GM21381 (cell line): ENCODE results near the gene IFT81.
"Not testable (repeated sequence)": the region's sequence is repeated elsewhere in the genome, so short reads cannot be mapped to it uniquely, and the experiment has no call there.

Experiments
- ATAC-seq: cut with Tn5 transposase; IDR thresholded peaks from one replicate; pipeline ENCODE4 v1.9.1; 2021; ENCODE audit warnings: mild to moderate bottlenecking, moderate library complexity; ENCODE audit not compliant: unreplicated experiment

Gene IFT81

DNA sequence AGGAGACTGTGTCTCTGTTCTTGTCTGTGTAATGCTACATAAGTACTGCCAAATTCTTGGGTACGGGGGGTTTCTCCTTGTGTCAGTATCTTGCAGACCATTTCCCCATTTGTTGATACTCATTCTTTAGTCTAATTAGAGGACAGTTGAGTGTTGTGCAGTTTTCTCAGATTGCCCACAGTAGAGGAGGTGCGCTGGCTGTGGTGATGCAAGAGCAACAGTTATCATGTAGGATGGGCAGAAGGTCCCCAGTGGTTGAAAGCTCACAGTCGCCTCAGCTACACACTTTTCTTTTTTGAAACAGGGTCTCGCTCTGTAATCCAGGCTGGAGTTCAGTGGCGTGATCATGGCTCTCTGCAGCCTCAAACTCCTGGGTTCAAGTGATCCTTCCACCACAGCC lies 119.1 kb downstream of the IFT81 start:
- no peak for ATAC-seq

DNA sequence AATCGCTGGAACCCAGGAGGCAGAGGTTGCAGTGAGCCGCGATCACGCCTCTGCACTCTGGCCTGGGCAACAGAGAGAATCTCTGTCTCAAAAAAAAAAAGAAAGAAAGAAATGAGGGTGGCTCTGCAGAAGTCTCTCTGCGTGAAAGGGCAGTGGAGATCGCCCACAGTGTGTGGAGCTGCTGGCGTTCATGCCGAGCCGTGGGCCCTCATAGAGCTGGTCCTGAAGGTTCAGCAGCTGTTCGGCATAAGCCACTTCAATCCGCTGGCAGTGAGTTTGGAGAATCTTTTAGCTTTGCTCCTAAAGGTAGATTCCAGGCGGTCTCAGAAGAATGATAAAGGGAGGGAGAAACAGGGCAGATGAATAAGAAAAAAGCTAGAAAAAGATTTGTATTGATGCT lies 120.2 kb downstream of the IFT81 start:
- ATAC-seq: no peak

DNA sequence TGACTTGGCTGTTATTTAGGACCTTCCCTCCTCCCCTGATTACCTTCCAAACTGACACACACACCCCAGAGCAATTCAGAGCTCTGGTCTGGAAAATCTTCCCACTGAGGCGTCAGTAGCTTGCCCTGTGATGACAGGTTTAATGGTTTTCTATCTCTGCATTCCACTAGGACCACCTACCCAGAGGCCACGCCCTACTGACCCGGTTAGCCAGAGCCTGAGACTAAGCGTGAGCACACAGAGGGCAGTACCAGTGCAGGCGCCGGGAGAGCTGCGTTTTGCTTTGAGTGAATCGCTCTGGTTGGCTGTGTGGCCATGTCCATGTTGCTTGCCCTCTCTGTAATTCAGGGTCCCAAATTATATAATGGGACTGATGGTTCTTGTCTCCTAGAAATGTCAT lies 120.7 kb downstream of the IFT81 start:
- no peak for ATAC-seq

DNA sequence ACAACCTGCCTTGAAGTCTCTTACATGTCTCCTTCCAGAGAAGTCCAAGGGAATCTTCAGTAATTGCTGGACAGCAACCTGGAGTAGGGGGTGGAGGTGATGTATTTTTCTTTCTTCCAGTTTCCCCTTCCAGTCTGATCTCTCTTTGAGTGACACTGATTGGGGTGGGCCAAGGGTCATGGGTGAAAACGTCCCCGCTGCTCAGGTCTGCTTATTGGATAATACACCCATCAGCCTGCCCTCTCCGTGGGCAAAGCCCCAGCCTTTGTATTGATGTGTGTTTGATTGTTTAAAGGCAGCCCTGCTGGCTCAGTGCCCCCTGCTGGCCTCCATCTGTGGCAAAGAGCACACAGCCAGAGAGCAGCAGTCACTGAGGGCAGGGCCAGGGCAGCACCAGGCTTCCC lies 121.2 kb downstream of the IFT81 start:
- no peak for ATAC-seq

DNA sequence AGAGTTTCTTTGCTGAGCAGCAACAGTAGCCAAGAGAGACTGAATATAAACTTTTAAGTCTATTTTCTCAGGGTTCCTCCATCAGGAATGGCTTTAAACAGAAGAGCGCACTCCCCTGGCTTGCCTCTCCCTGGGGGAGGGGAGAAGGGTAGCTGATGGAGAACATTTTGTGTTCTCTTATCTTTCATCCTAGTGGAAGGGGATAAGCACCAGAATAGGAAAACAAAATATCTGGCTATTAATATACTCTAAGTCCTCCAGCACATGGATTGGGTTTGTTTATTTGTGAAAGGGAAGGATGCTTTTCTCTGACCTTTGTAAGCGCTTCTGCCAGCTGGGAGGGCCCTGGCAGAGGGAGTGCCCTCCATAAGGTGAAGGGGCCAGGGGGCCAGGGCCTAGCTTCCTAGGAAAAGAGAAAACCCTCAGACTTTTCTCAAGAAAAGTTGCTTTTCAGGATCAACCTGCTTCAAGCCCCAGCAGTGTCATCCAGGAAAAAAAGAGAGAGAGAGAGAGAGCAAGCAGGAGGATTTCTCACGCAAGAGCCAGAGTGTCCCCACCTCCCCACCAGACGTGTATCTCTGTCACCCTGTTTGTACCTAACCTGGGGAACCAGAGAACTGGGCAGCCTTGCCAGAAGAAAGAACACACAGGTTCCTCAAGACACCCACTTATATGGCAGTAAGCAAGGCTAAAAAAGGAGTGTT lies 122.6 kb downstream of the IFT81 start:
- no peak for ATAC-seq

DNA sequence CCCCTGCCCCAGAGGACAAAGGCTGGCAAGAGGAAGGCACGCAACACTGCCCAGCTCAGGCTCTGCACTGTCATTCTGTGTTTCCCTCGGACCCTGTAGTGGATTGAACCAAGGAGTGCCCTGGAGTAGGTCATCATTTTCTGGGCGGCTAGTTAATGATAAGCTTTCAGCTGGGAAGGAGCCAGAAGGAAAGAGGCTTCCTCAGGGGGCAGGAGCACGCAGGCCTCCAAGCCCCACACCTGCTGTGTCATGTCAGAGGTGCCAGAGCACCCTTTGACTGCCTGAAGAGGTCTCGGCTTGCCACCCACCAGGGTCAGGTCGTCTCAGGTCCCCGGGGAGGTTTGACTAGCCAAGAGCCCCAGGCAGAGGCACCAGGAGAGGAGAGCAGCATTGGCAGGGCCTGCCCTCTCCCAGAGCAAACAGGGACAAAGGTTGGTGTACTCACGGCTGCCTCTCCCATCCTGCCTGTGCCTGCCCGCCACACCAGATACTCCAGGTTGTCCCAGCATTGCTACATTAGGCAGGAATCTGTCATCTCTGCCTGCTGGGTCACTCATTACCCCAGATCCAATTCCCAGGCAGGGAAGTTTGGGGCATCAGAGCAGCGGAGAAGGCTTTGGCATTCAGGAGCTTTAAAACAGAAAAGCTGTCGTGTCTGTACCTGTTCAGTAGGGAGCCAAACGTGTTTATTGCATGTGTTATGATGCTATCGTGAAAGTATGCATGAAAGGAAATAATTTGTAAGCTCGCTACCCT lies 123.4 kb downstream of the IFT81 start:
- no peak for ATAC-seq

DNA sequence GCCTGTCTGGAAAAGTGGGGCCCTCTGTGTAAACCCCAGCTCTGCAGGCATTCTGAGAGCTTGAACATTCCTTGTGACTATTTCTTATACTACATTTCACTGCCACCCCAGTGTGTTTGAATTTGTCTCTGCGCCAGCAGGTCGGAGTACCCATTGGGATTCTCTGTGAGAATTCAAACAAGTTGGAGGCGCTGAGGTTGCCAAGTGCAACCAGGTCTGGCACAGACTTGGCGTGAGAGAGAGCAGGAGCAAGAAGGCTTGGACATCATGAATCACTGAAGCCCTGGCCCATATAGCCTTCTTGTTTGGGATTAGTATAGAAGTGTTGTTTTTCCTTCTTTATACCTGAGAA lies 123.9 kb downstream of the IFT81 start:
- ATAC-seq: no peak

DNA sequence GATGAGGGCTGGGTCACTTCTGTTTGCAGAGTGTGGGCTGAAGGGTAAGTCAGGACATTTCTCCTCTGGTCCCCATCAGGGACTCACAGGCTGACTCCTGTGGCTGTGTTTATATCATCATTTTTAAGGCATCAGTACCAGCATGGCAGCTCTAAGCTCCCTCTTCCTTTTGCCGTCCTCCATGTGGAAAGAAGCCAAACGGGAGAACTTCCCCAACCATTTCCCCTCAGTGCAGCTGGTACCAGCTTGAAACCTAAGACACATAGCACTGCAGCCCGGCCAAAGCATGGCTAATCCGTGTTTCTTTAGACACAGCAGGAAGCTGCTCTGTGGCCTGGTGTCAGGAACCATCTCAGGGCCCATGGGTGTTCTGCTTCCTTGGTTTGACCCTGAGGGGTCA lies 124.9 kb downstream of the IFT81 start:
- no peak for ATAC-seq

DNA sequence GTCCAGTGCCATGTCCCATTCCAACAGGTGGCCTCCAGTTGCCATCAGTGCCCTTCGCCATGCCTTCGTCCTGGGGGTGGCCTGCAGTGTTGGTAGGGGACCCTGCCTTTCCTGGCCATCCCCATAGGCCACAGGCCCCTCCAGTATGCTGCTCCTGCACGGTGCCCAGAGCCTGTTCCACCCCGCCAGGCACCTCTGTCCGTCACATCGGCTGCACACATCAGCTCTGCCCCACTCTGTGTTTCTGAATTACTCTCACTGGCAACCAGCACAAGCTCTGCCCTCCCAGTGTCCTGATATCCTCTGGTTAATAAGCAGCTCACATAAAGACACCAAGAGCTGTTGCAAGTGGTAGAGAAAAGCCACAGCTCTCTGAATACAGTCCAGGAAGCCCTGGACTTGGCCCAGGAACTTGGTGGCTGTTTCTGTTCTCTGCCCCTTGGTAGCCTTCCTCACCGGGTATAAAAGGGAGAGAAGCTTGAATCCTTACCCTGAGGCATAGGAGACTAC lies 125.6 kb downstream of the IFT81 start:
- ATAC-seq: no peak

DNA sequence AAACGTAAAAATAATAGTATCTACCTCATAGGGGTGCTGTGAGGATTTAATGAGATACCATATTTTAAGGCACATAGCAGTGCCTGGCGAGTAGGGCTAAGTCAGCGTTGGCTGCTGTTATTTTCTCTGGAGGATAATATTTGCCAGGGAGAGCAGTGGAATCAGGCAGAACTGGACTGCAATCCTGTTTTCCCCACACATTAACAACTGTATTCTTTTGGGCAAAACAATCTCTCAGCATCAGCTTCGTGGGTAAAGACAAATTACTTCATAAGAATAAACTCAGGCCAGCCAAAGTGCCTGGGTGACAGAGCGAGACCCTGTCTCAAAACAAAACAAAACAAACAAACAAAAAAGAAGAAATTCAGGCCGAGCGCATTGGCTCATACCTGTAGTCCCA lies 127.2 kb downstream of the IFT81 start:
- ATAC-seq: no peak

DNA sequence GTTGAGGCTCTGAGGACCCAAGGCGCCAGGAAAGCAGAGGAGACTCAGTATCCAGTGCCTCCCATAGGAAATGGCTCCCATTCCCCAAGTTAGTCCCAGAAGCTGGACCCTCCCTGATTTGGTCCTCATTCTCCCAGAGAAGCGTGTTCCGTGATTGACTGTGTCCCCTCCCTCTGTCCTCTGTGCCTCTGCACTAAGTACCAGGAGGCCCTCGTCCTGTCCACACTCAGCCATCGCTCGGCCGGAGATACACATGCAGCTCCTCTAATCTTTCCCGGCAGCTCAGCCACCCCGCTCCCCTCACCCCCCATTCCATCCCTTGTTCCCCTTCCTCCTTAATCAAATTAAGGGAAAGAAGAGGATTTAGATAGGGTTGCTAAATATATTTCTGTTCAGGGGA lies 128.6 kb downstream of the IFT81 start:
- no peak for ATAC-seq

DNA sequence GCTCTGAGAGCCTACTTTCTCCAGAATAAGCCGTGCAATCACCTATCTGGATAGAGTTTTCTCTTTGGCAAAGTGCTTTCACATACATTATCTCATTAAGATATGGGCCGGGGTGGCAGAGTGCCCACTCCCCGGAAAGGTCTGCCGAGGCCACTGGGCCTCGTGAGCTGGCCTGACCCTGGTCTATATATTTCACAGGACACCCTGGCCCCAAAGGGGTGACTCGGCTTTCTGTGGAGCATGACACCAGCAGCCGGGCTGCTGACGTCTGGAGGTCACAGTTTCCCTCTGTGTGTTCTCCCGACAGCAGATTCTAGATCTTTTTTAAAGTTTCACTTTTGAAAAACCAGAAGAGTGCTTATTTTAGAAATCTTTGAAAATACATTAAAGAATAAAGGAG lies 129.0 kb downstream of the IFT81 start:
- ATAC-seq: no peak

DNA sequence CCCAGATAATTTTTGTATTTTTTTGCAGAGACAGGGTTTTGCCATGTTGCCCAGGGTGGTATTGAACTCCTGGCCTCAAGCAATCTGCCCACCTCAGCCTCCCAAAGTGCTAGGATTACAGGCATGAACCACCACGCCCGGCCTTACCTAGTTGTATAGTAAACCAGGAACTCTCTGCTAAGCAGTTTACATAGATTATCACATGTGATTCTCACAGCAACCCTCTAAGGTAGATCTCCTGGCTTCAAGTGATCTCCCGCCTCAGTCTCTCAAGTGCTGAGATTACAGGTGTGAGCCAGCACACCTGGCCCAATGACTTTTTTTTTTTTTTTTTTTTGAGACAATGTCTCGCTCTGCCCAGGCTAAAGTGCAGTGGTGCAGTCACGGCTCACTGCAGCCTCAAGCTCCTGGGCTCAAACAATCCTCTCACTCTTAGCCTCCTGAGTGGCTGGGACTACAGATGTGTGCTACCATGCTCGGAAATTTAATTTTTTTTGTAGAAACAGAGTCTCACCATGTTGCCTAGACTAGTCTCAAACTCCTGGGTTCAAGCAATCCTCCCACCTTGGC lies 130.9 kb downstream of the IFT81 start:
- no peak for ATAC-seq

DNA sequence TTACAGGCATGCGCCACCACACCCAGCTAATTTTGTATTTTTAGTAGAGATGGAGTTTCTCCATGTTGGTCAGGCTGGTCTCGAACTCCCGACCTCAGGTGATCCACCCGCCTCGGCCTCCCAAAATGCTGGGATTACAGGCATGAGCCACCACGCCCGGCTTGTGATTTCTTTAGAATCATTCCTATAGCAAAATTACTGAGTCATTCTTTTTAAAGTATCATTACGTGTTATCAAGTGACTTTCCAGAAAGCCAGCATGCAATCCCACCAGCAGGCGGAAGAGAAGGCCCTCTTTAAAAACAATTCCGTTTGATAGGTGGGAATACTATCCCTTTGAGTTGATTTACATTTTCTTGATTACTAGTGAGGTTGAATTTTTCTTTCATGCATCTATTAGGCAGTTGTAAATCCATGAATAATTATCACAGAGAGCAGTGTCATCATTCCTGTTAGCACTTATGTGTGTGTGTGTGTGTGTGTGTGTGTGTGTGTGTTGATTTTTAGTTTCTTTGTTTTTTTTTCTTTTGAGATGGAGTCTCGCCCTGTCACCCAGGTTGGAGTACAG lies 131.8 kb downstream of the IFT81 start:
- not testable (repeated sequence) for ATAC-seq

DNA sequence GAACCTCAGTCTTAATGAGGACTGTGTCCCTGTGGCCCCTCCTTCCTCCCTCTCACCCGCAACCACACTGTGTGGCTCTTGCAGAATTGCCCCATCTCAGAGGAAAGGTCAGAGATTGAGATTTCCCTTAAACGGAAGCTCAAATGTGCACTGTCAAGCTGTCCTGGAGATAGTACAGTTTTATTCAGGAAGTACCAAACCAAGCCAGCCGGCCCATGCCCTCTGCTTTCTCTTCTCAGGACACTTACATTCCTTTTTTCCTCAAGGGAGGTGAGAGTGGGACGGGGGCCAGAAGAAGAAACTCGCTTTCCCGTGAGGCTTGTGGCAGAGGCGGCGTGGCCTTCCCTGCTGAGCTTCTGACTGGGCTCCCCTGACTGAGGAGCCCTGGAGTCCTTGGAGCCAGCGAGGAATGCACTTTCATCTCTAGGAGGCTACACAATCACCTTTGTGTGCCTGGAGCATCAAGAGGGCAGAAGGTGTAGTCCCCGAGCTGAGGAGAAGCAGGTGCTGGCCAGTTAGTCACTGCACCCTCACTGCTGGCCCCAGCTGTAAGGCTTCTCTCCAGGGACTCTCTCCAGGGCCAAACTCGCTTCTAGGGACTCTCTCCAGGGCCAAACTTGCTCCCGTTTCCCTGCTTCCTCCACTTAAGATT lies 132.7 kb downstream of the IFT81 start:
- no peak for ATAC-seq

DNA sequence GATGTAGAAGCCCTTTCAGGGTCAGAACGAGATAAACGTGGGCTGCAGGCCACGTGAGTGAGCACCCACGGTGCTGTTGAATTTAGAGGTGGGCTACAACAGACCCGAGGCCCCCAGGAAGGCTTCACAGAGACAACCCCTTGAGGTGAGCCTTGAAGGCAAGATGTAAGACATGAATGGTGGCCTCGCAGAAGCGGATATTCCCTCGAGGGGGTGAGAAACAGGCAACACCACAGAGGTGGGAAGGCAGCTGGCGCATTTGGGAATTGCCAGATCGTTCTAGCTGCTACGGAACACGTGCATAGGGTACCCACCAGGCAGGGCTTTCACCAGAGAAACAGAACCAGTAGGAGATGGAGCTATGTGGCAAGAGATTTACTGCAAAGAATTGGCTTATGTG lies 134.3 kb downstream of the IFT81 start:
- ATAC-seq: no peak

DNA sequence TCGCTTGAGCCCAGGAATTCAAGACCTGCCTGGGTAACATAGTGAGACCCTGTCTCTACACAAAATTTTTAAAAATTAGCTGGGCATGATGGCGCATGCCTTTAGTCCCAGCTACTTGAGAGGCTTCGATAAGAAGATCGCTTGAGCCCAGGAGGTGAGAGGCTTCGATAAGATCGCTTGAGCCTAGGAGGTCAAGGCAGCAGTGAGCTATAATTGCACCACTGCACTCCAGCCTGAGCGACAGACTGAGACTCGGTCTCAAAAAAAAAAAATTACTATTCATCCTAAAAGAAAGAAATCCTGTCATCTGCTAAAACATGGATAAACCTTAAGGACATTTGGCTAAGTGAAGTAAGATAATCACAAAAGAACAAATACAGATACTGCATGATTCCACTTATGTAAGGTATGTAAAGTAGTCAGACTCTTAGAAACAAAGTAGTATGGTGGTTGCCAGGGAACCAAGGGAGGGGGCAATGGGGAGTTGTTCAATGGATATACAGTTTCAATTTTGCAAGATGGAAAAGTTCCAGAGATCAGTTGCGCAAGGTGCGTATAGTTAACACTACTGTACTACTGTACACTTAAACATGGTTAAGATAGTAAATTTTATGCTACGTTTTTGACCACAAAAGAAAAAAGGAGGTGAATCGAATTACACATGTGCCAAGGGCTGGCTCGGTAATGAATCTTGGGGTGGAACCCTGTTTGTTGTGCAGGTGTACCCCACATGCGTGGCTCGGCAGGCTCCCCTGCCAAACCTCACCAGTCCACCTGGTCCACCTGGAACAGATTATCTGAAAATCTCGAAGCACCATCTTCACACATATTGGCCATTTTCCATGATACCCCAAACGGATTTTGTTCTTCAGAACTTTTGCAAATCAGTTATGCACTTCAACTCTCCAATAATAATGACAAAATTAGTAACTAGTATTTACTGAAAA lies 138.6 kb downstream of the IFT81 start:
- no peak for ATAC-seq

DNA sequence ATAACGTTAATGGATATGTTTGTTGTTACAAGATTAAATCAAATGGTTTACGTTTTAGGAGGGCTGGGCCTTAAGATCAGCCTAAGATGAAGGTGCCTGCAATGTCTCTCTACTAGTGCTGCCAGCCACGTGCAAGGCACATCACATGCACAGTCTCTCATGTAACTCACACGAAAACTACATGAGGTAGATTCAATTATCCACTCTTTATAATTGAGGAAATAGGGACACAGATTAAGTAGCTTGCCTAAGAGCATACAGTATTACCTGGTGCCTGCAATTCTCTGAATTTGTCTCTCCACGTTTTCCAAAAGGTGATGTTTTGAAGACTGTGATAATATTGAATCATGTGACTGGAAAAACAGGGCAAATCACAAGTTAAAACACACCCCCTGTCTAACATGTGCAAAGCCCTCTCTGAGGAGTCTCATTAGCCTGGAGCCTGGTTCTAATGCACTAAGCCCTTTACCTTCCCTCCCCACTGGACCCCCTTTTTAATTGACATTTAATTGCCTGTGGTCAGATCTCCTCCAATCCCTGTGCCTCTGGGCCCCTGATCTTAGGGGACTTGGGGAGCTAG lies 142.3 kb downstream of the IFT81 start:
- ATAC-seq: no peak

DNA sequence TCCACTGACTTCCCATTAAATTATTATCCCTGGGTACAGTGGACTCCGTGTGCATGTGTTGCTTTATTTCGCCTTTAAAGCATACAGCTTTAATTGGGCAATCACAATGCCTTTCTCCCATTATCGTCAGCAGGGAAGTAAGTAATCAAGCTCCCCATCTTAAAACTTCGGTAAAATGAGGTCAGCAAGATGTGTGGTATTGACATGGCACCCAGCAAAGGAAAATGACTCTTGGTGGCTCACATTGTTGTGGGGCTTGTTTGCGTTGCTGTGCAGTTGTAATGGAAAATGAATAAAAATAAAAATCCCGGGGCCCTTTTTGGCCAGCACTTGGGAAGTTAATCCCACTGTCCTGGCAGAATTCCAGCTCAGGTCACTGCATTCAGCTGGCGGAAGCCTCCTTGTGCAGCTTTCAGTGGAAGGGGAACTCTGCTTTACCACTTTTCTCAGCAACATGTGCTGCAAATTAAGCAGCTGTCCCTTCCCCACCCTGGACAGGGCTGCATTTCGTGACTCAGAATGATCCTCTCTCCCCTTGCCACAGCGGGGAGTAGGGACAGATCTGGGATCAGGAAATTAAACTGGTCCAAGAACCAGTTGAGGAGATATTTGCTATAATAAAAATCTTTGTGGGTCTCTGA lies 142.9 kb downstream of the IFT81 start:
- no peak for ATAC-seq
